Stimulated activated CD4-positive, alpha-beta T cell treated with anti-CD3 and anti-CD28 coated beads, Interleukin-2, amount 100 ng/mL, for 4 hours (primary cell): ENCODE results near the gene DYNLRB1.
A peak's percentile ranks its signal among the peaks of the same experiment; 100 is the strongest.
"Not testable (repeated sequence)": the region's sequence is repeated elsewhere in the genome, so short reads cannot be mapped to it uniquely, and the experiment has no call there.

Experiments
- DNase-seq: peaks from one replicate; pipeline ENCODE4 v3.0.0-alpha.2; 2020; ENCODE audit warnings: low read depth

The DYNLRB1 gene

DNA sequence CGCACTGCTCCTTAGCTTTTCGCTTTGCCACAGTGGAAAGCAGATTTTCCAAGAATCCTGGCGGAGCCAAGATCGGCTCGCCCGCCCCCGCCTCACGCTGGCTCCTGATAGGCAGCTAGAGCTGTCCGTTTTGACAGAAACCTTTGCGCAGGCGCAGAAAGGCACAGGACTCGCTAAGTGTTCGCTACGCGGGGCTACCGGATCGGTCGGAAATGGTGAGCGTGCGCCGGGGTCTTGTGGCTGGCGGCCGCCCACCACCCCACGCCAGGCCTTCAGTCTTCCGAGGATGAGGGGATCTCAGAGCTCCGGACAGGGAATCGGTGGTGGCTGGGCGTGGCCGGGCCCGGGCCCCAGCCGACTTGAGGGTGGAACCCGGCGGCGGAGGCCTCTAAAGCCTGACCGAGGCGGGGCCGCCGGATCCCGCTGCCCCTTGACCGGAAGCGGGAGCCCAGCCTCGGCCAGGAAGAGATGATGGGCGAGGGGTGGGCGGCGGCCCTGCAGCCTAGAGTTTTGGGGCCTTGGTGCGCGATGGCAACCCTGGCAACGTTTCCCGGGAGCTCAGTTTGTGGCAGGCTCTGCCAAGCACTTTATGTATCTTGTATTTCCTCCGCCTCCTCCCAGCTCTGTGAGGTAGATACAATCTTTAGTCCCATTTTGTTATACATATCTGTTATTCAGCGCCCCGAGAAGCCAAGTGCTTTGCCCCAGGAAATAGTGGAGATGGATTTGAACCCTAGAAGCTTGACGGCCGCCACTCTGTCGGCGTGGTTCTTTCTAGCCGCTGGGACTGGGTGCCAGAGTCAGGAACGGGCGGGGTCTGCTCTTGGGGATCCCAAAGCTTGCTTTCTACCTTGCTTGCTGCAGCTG lies at the start of gene DYNLRB1:
DYNLRB1 (plus strand) TSS at position 176 of the 867 bp plus-strand sequence; CDS start at position 213, 37 bp downstream.
- DNase-seq = peak; percentile 94

GRCh38 chr20:34468951-34469350 lies 47.3 kb upstream of the DYNLRB1 start:
- DNase-seq = no peak

- DNase-seq = no peak
Observed at GRCh38 chr20:34472246-34472925, 43.8 kb upstream of the DYNLRB1 start.

DNA sequence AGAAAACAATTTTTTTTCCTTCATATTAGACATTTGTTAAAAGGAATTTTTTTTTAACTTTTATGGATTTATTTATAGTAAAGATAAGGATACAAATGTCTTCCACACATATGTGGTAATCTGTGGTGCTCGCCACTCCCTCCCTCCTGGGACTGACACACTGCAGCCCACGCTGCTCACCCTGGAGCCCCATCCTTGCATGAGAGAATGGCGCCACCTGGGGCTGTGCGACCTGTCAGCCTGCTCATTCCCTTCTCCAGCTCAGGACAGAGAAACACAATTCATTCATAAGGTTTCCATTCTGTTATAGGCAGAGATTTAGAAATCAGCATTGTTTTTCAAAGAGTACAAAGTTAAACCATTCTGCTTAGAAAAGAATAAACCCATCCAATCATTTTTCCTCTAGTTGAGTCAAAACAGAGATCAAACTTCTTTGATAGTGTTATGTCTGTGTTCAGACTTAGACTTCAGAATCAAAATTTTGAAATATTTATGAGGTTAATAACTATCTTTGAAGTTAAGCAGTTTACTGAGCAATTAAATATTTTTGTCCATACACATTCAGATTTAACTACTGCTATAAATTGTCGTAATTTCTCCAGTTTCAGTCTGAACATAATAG lies 42.8 kb upstream of the DYNLRB1 start:
- no peak for DNase-seq

DNA sequence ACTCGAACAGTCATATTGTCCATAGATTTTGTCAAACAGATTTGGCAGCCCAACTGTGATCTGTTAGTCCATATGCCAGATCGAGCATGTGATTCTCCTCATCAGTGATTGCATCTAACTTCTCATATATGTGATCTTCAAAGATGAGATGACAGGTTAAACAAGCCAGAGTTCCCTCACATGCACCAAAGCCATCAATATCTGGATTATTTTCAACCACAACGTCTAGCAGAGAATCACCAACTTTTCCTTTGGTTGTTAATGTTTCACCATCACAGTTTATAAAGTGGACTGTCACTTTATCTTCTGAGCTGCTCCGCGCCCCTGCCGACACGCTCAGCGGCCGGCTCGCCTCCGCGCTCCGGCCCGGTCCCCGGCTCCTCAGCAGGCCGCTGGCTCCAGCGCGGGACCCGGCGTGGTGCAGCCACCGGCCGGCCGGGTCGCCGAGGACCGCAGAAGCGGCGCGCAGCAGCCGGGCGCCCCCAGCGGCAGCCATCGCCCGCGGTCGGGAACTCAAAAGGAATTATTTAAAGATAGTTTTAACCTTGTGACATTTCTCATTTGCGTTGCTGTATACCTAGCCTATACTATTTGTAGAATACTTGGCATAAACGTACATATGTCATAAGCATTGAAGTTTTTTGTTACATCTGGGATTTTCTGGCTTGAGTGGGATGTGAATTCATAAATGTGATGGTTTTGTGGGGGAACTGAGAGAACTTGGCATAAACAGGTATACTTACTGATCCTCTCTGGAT lies 40.1 kb upstream of the DYNLRB1 start:
- no peak for DNase-seq

DNA sequence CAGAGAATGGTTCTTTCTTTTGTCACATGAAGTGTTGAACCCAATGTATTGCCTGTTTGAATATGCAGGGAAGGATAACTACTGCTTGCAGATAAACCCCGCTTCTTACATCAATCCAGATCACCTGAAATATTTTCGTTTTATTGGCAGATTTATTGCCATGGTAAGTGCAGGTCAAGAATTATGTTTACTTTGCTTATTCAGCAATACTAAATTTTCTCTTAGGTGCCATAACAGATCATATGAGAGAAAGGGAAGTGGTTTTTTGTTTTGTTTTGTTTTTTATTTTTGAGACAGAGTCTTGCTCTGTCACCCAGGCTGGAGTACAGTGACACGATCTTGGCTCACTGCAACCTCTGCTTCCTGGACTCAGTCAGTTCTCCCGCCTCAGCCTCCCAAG lies 36.6 kb upstream of the DYNLRB1 start:
- no peak for DNase-seq

DNA sequence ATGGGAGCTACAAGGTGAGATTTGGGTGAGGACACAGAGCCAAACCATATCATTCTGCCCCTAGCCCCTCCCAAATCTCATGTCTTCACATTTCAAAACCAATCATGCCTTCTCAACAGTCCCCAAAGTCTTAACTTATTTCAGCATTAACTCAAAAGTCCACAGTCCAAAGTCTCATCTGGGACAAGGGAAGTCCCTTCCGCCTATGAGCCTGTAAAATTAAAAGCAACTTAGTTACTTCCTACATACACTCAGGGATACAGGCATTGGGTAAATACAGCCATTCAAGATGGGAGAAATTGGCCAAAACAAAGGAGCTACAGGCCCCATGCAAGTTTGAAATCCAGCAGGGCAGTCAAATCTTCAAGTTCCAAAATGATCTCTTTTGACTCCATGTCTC lies 34.1 kb upstream of the DYNLRB1 start:
- not testable (repeated sequence) for DNase-seq

DNA sequence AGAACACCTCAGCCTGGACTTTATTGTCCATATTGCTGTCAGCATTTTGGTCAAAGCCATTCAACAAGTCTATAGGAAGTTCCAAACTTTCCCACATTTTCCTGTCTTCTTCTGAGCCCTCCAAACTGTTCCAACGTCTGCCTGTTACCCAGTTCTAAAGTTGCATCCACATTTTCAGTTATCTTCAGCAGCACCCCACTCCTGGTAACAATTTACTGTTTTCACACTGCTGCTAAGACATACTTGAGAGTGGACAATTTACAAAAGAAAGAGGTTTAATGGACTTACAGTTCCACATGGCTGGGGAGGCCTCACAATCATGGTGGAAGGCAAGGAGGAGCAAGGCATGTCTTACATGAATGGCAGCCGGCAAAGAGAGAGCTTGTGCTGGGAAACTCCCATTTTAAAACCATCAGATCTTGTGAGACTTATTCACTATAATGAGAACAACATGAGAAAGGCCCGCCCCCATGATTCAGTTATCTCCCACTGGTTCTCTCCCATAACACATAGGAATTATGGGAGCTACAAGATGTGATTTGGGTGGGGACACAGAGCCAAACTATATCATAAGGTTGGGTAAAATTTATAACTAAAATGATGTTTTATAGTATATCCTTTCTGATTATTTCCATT lies 32.5 kb upstream of the DYNLRB1 start:
- not testable (repeated sequence) for DNase-seq

- no peak for DNase-seq
Observed at GRCh38 chr20:34485068-34485634, 31.1 kb upstream of the DYNLRB1 start.

DNA sequence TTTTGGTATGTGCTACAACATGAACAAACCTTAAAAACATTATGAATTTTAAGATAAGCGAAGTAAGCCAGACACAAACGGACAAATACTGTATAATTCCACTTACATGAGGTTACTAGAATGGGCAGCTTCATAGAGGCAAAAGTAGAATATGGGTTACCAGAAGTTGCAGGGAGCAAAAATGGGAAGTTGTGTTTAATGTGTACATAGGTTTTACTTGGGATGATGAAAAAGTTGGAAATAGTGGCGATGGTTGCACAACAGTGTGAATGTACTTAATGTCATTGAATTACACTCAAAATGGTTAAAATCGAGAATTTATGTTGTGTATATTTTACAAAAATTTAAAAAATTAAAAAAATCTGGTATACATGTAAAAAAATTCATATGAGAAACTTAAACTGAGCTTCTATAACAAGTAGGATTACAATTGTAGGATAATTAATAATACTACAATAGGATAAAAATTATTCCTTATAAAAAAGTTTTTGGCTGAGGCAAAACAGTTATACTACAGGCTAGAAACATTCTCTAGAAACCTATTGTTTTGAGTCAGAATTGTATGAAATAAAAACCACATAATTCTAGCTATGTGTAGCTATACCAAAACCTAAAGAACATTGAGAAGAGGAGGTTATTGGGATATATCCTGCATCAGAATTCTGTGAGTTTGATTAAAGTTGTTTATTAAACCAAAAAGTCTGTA lies 24.8 kb upstream of the DYNLRB1 start:
- no peak for DNase-seq

DNA sequence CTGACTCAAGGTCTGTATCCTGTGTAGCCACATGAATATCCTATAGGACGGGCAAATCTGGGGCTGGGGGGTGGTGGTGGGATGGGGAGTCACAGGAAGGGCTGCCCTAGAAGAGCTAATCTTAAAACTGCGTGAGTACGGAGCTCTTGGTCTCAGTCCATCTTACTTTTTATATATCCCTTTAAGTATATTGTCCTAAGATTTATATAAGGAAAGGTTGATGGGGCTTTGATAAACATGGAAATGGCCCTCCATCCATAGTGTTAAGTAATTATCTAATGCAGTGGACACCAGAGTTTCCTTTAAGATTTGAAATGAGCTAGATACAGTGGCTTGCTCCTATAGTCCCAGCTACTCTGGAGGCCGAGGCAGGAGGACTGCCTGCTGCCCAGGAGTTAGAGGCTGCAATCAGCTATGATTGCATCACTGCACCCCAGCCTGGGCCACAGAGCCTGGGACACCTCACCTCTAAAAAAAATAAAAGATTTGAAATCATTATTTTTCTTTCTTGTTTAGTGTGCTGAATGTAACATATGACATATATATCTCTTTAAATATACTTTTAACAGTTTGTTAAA lies 24.2 kb upstream of the DYNLRB1 start:
- DNase-seq = no peak

DNA sequence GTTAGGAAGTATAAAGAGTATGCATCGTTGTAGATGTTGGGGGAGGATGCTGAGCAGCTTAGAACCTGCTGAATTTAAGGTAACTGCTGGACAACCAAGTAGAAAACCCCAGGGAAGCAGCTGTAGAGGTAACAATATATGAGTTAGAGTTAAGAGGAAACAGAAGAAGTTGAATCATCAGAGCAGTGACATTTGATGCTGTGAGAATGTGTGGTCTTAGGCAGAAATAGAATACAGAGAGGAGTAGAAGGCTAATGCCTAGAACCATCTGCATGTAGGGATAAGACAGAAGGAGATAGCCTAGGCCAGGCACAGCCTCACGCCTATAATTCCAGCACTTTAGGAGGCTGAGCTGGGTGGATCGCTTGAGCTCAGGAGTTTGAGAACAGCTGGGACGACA lies 22.6 kb upstream of the DYNLRB1 start:
- no peak for DNase-seq

DNA sequence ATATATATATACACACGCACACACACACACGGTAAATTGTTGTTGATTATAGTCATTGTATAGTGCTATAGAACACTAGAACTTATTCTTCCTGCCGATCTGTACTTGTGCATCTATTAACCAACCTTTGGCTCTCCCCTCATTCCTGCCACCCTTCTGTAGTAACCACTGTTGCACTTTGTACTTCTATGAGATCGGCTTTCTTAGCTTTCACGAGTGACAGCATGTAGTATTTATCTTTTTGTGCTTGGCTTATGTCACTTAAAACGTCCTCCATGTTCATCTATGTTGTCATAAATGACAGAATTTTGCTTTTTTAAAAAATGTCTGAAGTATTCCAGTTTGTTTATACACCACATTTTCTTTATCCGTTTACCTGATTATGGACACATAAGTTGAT lies 20.9 kb upstream of the DYNLRB1 start:
- no peak for DNase-seq

- no peak for DNase-seq
Observed at GRCh38 chr20:34495916-34496315, 20.3 kb upstream of the DYNLRB1 start.

- not testable (repeated sequence) for DNase-seq
Observed at GRCh38 chr20:34497596-34497995, 18.6 kb upstream of the DYNLRB1 start.

- DNase-seq = no peak
Observed at GRCh38 chr20:34500823-34501222, 15.4 kb upstream of the DYNLRB1 start.

- no peak for DNase-seq
Observed at GRCh38 chr20:34506480-34506879, 9.7 kb upstream of the DYNLRB1 start.

DNA sequence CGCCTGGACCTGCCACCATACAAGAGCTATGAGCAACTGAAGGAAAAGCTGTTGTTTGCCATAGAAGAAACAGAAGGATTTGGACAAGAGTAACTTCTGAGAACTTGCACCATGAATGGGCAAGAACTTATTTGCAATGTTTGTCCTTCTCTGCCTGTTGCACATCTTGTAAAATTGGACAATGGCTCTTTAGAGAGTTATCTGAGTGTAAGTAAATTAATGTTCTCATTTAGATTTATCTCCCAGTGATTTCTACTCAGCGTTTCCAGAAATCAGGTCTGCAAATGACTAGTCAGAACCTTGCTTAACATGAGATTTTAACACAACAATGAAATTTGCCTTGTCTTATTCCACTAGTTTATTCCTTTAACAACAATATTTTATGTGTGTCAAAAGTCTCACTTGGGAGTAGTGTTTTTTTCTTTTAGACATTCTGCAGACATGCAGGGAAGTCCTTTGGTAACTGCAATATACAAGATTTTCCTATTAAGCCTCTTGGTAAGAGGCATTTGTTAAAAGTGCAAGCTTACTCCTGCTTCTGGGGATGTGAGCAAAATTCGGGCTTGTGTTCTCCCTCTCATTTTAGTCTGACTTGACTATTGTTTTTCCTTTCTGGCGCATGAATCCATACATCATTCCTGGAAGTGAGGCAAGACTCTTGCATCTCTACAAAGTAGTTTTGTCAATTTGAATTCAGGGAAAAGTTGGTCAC lies 8.4 kb upstream of the DYNLRB1 start:
- DNase-seq = no peak

DNA sequence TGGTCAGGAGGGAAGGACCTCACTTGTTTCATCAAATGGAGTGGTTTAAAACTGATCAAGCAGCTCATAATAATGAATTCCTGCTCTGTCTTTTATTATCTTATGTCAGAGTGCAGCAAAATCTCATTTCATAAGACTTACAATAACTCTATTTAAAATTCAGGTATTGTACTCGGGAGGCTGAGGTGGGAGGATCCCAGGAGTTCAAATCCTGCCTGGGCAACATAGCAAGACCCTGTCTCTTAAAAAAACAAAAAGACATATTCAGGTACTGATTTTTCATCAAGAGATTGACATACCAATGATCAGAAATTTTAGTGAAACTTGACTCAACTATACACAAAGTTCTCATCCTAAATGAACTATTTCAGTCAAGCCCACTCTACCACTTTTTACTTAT lies 5.6 kb upstream of the DYNLRB1 start:
- no peak for DNase-seq

GRCh38 chr20:34511891-34512265 lies 4.3 kb upstream of the DYNLRB1 start:
- DNase-seq = no peak
